K562 (cell line): ENCODE data around the gene NLK. TPM values are rescaled to one million over a fixed set of nuclear protein-coding genes. Genes with fewer than 3 reads are reported as not detected.

Experiments
- BRF2 ChIP-seq: IDR thresholded peaks from 3 replicates; pipeline ENCODE4 v1.6.1; 2011; ENCODE audit warnings: borderline replicate concordance, mild to moderate bottlenecking; ENCODE audit not compliant: insufficient read length, insufficient read depth
- CTCFL ChIP-seq: IDR thresholded peaks from 2 replicates; pipeline ENCODE4 v1.6.1; 2011; ENCODE audit warnings: borderline replicate concordance, low read depth, mild to moderate bottlenecking, moderate library complexity, low read length; ENCODE audit not compliant: insufficient read depth, poor library complexity, severe bottlenecking
- EP300 ChIP-seq: IDR thresholded peaks from 2 replicates; pipeline ENCODE4 v1.6.1; 2012; ENCODE audit warnings: low read length, improper control_type of control experiment
- HNRNPK ChIP-seq: fragments of 200-400 bp; formaldehyde crosslinking; IDR thresholded peaks from one replicate; pipeline ENCODE4 v1.6.1; 2018; ENCODE audit warnings: mild to moderate bottlenecking, low read depth, low read length; ENCODE audit not compliant: poor library complexity, severe bottlenecking
- LEF1 ChIP-seq: fragments of 450-650 bp; IDR thresholded peaks from 2 replicates; pipeline ENCODE4 v1.6.1; 2016; ENCODE audit warnings: mild to moderate bottlenecking
- PHTF2 ChIP-seq: fragments of 250-450 bp; sonication (Bioruptor Pico); IDR thresholded peaks from 2 replicates; pipeline ENCODE4 v1.5.0; 2021; ENCODE audit warnings: mild to moderate bottlenecking
- POLR3A ChIP-seq: IDR thresholded peaks from 2 replicates; pipeline ENCODE4 v1.6.1; 2011; ENCODE audit warnings: borderline replicate concordance, mild to moderate bottlenecking, moderate library complexity; ENCODE audit not compliant: insufficient read length, insufficient read depth; ENCODE audit errors: extremely low read depth
- PTBP1 ChIP-seq: fragments of 200-400 bp; formaldehyde crosslinking; IDR thresholded peaks from 2 replicates; pipeline ENCODE4 v1.6.1; 2017; ENCODE audit warnings: low read depth, low read length
- SFPQ ChIP-seq: fragments of 200-400 bp; formaldehyde crosslinking; IDR thresholded peaks from 2 replicates; pipeline ENCODE4 v1.6.1; 2017; ENCODE audit warnings: mild to moderate bottlenecking, low read depth, low read length, moderate library complexity
- SOX6 ChIP-seq: fragments of 450-650 bp; IDR thresholded peaks from 2 replicates; pipeline ENCODE4 v1.6.1; 2014; ENCODE audit warnings: mild to moderate bottlenecking
- ZEB2 ChIP-seq: fragments of 450-650 bp; IDR thresholded peaks from 2 replicates; pipeline ENCODE4 v1.6.1; 2016
- ZNF785 ChIP-seq: fragments of 250-450 bp; sonication (Bioruptor Pico); IDR thresholded peaks from 2 replicates; pipeline ENCODE4 v1.4.0; 2020; ENCODE audit warnings: mild to moderate bottlenecking
- polyA plus RNA-seq, 8 experiments: library from polyadenylated mRNA; depleted of rRNA in 4 of 8; stranded (reverse) in 5 of 8; unstranded in 3 of 8; fragments of >200 nt; fragmentation: Nextera tagmentation in 2 of 8; fragmentation: Illumina TruSeq in 1 of 8; extraction: Ambion mirVana in 2 of 8; extraction: Trizol in 1 of 8; gene quantifications; 2 replicates each; pipeline versions ENCODE4 v1.2.1 to v1.2.3, GENCODE V29; 2011 to 2014; ENCODE audit warnings: inconsistent platforms in 1 of 8, missing spikeins in 1 of 8
- total RNA-seq, 7 experiments: library from RNA; depleted of rRNA in 6 of 7; stranded (reverse); fragments of >200 nt in 6 of 7; fragmentation: Illumina TruSeq in 2 of 7; extraction: Trizol in 2 of 7; gene quantifications; 2 replicates each; pipeline versions ENCODE4 v1.2.1 to v1.2.3, GENCODE V29; 2011 to 2021; ENCODE audit warnings: low replicate concordance in 1 of 7
- TF ChIP-seq, protein P1 (sequence below), 2 experiments: IDR thresholded peaks; 2 replicates each; pipeline ENCODE4 v1.6.1; 2012; ENCODE audit warnings: improper control_type of control experiment in 2 of 2, low read depth in 2 of 2, low read length in 2 of 2, borderline replicate concordance in 1 of 2
- TF ChIP-seq, protein P2 (sequence below), 2 experiments: fragments of 200-800 bp in 1 of 2; sonication (Bioruptor generic) in 1 of 2; sonication (generic) in 1 of 2; formaldehyde crosslinking in 1 of 2; IDR thresholded peaks in 1 of 2; conservative IDR thresholded peaks in 1 of 2; 2 replicates each; pipeline versions ENCODE4 v1.5.0 to v1.6.1; 2016 to 2020; ENCODE audit warnings: missing compliant biosample characterization in 1 of 2, missing genetic modification characterization in 1 of 2, missing genetic modification reagents in 1 of 2
- TF ChIP-seq, protein P3 (sequence below): fragments of 150-350 bp; conservative IDR thresholded peaks from 2 replicates; pipeline ENCODE4 v1.6.1; 2014; ENCODE audit warnings: low read length

NLK gene
- total and polyA plus RNA-seq, 9 of the 15 experiments (the other 6 are each of a cell fraction or from before 2014, with no cell fraction given), result 10.9 to 59.6 (median 26.7) TPM

GRCh38 chr17:28189667-28190066 lies 147.2 kb downstream of the NLK start (continued):
- TF ChIP-seq, protein P1, sequence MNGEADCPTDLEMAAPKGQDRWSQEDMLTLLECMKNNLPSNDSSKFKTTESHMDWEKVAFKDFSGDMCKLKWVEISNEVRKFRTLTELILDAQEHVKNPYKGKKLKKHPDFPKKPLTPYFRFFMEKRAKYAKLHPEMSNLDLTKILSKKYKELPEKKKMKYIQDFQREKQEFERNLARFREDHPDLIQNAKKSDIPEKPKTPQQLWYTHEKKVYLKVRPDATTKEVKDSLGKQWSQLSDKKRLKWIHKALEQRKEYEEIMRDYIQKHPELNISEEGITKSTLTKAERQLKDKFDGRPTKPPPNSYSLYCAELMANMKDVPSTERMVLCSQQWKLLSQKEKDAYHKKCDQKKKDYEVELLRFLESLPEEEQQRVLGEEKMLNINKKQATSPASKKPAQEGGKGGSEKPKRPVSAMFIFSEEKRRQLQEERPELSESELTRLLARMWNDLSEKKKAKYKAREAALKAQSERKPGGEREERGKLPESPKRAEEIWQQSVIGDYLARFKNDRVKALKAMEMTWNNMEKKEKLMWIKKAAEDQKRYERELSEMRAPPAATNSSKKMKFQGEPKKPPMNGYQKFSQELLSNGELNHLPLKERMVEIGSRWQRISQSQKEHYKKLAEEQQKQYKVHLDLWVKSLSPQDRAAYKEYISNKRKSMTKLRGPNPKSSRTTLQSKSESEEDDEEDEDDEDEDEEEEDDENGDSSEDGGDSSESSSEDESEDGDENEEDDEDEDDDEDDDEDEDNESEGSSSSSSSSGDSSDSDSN (IDR thresholded peaks at IDR 0.05; ENCODE audit: borderline replicate concordance in 1 of 2, low read depth in 2 of 2, low read length in 2 of 2), result no peak
- no peak for TF ChIP-seq ZNF785 (CRISPR knock-in tag)
- no peak for TF ChIP-seq SFPQ
- 0 out of 2 replicates have a peak, but pooled peaks have one; percentile 29 for TF ChIP-seq ZEB2
- peak; percentile 89; the same call in 1 of the 2 replicates for TF ChIP-seq SOX6
- peak; percentile 95 for TF ChIP-seq EP300
- TF ChIP-seq BRF2, result no peak
- TF ChIP-seq PTBP1, result no peak
- TF ChIP-seq, protein P2, sequence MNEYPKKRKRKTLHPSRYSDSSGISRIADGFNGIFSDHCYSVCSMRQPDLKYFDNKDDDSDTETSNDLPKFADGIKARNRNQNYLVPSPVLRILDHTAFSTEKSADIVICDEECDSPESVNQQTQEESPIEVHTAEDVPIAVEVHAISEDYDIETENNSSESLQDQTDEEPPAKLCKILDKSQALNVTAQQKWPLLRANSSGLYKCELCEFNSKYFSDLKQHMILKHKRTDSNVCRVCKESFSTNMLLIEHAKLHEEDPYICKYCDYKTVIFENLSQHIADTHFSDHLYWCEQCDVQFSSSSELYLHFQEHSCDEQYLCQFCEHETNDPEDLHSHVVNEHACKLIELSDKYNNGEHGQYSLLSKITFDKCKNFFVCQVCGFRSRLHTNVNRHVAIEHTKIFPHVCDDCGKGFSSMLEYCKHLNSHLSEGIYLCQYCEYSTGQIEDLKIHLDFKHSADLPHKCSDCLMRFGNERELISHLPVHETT (CRISPR knock-in tag; conservative IDR thresholded peaks at IDR 0.05 in 1 of 2, IDR thresholded peaks at IDR 0.05 in 1 of 2), result peak in 1 of 2 experiments; percentile 56; a peak in 2 of 4 replicates
- TF ChIP-seq LEF1, result peak; percentile 68
- TF ChIP-seq, protein P3, sequence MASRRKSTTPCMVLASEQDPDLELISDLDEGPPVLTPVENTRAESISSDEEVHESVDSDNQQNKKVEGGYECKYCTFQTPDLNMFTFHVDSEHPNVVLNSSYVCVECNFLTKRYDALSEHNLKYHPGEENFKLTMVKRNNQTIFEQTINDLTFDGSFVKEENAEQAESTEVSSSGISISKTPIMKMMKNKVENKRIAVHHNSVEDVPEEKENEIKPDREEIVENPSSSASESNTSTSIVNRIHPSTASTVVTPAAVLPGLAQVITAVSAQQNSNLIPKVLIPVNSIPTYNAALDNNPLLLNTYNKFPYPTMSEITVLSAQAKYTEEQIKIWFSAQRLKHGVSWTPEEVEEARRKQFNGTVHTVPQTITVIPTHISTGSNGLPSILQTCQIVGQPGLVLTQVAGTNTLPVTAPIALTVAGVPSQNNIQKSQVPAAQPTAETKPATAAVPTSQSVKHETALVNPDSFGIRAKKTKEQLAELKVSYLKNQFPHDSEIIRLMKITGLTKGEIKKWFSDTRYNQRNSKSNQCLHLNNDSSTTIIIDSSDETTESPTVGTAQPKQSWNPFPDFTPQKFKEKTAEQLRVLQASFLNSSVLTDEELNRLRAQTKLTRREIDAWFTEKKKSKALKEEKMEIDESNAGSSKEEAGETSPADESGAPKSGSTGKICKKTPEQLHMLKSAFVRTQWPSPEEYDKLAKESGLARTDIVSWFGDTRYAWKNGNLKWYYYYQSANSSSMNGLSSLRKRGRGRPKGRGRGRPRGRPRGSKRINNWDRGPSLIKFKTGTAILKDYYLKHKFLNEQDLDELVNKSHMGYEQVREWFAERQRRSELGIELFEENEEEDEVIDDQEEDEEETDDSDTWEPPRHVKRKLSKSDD, result no peak
- TF ChIP-seq HNRNPK, result no peak
- no peak for TF ChIP-seq POLR3A
- TF ChIP-seq PHTF2, result no peak
- TF ChIP-seq CTCFL, result no peak
